Epithelial cell of esophagus (primary cell): ENCODE results near the gene SNPH.

Source experiments
- DNase-seq: peaks from one replicate; pipeline ENCODE4 v3.0.0; 2010; ENCODE audit warnings: low read depth
- H3K4me3 ChIP-seq: 2 replicates; pipeline ENCODE4 v1.5.1; 2011; ENCODE audit warnings: mild to moderate bottlenecking, low read length, control low read depth
- CTCF ChIP-seq: IDR thresholded peaks from 2 replicates; pipeline ENCODE4 v1.5.1; 2011; ENCODE audit warnings: low read depth, mild to moderate bottlenecking, low read length, control low read depth, inconsistent platforms; ENCODE audit not compliant: insufficient read depth; ENCODE audit errors: missing control alignments

SNPH gene

GRCh38 chr20:1274485-1275311 is 8.6 kb downstream of the SNPH start:
- no peak for DNase-seq
- H3K4me3 ChIP-seq: no peak overlapping the region
- TF ChIP-seq CTCF: no peak

- no peak overlapping the region for H3K4me3 ChIP-seq
- no peak for DNase-seq
- TF ChIP-seq CTCF: no peak
Observed at GRCh38 chr20:1275919-1276318, 9.8 kb downstream of the SNPH start.

- no peak overlapping the region for H3K4me3 ChIP-seq
- DNase-seq: no peak
- no peak for TF ChIP-seq CTCF
Observed at GRCh38 chr20:1277529-1278322, 11.6 kb downstream of the SNPH start.

GRCh38 chr20:1278993-1279392 is 12.9 kb downstream of the SNPH start:
- H3K4me3 ChIP-seq: no peak overlapping the region
- DNase-seq: no peak
- TF ChIP-seq CTCF: no peak

GRCh38 chr20:1280195-1281102 is 14.4 kb downstream of the SNPH start:
- DNase-seq: no peak
- H3K4me3 ChIP-seq: no peak overlapping the region
- no peak for TF ChIP-seq CTCF

- H3K4me3 ChIP-seq: no peak overlapping the region
- no peak for DNase-seq
- TF ChIP-seq CTCF: no peak
Observed at GRCh38 chr20:1281279-1282057, 15.4 kb downstream of the SNPH start.
